Fibroblast of skin of back (primary cell): ENCODE measurements around the gene CAPZA2.
A peak's percentile ranks its signal among the peaks of the same experiment; 100 is the strongest.
"Not testable (repeated sequence)": the region's sequence is repeated elsewhere in the genome, so short reads cannot be mapped to it uniquely, and the experiment has no call there.

Experiments
- DNase-seq: peaks from one replicate; pipeline ENCODE4 v3.0.0-alpha.2; 2013

CAPZA2 gene

DNA sequence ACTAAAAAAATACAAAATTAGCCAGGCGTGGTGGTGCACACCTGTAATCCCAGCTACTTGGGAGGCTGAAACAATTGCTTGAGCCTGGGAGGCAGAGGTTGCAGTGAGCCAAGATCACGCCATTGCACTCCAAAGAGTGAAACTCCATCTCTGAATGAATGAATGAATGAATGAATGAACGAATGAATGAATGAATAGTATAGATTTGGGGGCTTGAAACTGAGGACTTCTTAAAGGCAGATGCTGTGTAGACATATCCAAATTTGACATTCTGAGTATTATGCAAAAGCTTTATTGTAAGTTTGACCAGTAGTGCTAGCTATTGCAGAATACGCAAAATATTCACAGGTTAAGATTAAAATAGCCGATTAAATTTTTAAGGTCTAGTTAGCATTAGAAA lies 60.2 kb downstream of the CAPZA2 start:
- DNase-seq: no peak

GRCh38 chr7:116924741-116925140 lies 62.4 kb downstream of the CAPZA2 start:
- DNase-seq: no peak

DNA sequence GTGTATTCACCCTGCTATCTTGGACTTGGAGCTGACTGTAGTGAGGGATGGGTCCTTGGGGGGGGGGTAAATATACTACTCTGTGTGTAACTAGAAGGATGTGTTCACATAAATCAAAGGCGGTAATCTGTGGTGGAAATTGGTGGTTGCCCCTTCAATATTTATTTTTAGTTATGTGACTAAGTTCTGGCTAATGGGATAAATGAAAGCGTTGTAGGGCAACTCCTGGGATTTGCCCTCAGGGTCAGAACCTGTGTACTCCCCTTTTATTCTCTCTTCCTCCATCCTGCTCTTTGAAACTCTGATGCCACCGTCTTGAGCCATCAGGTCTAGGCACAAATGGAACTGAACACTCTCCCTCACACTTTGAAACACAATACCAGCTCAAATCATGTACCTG lies 66.6 kb downstream of the CAPZA2 start:
- DNase-seq: no peak

- peak; percentile 73 for DNase-seq
Measured at GRCh38 chr7:116929914-116930913, 67.8 kb downstream of the CAPZA2 start.

- no peak for DNase-seq
Measured at GRCh38 chr7:116932566-116932965, 70.2 kb downstream of the CAPZA2 start.

GRCh38 chr7:116933465-116933864 lies 71.1 kb downstream of the CAPZA2 start:
- DNase-seq: no peak

- DNase-seq: no peak
Measured at GRCh38 chr7:116934580-116934979, 72.2 kb downstream of the CAPZA2 start.

- not testable (repeated sequence) for DNase-seq
Measured at GRCh38 chr7:116936844-116937243, 74.5 kb downstream of the CAPZA2 start.

DNA sequence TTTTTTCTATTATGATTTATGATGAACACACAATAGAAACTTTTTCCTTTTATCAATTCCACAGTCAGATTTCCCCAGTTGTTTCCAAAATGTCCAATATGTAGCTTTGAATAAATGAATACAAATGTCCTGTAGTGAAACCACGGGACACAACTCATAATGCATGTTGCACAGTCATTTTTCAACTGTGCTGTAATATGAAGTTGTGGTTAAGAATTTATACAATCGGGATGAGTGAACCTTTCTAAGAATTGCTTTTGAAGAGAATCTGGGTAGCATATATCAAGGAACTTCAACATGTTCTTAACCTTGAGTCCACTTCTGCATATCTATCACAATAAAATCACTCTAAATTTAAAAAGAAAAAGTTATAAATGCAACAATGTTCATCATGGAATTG lies 76.3 kb downstream of the CAPZA2 start:
- DNase-seq: no peak

GRCh38 chr7:116940689-116941370 lies 78.4 kb downstream of the CAPZA2 start:
- DNase-seq: no peak

DNA sequence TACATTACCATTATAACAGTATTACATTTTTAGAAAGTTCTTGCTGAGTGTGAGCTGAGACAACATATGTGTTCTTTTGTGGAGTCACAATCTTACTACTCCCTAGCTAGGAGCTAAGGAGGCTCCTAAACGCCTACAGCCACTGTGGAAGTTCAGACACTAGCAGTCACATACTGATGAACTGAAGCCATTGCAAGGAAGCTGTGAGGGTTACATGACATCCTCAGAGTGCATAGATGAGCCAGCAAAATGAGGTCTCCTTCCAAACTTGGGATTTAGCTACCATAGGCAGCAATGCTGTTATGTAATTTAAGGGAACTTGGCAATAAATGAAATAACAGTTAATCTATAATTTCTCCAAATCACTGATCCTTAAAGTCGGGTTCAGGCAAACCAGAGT lies 80.1 kb downstream of the CAPZA2 start:
- DNase-seq: no peak

- DNase-seq: no peak
Measured at GRCh38 chr7:116948934-116949333, 86.5 kb downstream of the CAPZA2 start.

- no peak for DNase-seq
Measured at GRCh38 chr7:116949941-116950801, 87.8 kb downstream of the CAPZA2 start.

- no peak for DNase-seq
Measured at GRCh38 chr7:116950889-116951351, 88.5 kb downstream of the CAPZA2 start.

- DNase-seq: no peak
Measured at GRCh38 chr7:116951366-116952292, 89.2 kb downstream of the CAPZA2 start.

GRCh38 chr7:116952635-116953371 lies 90.4 kb downstream of the CAPZA2 start:
- peak; percentile 26 for DNase-seq

DNA sequence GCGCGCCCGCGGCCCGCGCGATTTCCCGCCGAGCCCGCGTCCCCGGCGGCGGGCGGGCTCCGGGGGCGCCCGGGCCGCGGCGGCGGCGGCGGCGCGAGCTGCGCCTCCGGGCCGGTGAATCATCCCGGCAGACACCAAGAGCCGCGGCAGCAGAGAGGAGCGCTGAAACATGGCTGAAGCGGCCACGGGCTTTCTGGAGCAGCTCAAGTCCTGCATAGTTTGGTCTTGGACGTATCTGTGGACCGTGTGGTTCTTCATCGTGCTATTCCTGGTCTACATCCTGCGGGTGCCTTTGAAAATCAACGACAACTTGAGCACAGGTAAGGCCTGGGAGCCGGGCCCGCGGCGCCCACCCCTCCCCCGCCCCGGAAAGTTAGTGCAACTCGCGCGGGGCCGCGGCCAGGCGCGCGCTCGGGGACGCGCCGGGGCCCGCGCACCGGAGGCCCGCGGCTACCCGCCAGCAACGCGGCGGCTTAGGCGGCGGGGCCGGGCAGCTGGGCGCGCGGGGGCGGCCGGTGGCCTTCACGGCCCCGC lies 91.1 kb downstream of the CAPZA2 start, which contains the start of gene ST7:
ST7 (plus strand) TSS at position 130 of the 534 bp plus-strand sequence; CDS start at position 170, 40 bp downstream.
- DNase-seq: peak; percentile 80

- peak; percentile 93 for DNase-seq
Measured at GRCh38 chr7:116953906-116954838, 91.8 kb downstream of the CAPZA2 start.

- DNase-seq: no peak
Measured at GRCh38 chr7:116955340-116955739, 93.0 kb downstream of the CAPZA2 start.
